CMK (cell line): ENCODE data around the gene RNU1-4.
"Not testable (repeated sequence)": the region's sequence is repeated elsewhere in the genome, so short reads cannot be mapped to it uniquely, and the experiment has no call there.

Experiments
- DNase-seq: peaks from one replicate; pipeline ENCODE4 v3.0.0-alpha.2; 2010; ENCODE audit warnings: low read depth

The RNU1-4 gene

GRCh38 chr1:16740047-16740964 is at the start of gene RNU1-4:
RNU1-4 (plus strand) TSS chr1:16740516.
- DNase-seq = not testable (repeated sequence)

GRCh38 chr1:16690971-16691682 is 49.2 kb upstream of the RNU1-4 start:
- not testable (repeated sequence) for DNase-seq

GRCh38 chr1:16692283-16692682 is 48.0 kb upstream of the RNU1-4 start:
- not testable (repeated sequence) for DNase-seq

- DNase-seq = not testable (repeated sequence)
These were observed 47.4 kb upstream of the RNU1-4 start for GRCh38 chr1:16692717-16693448.

- not testable (repeated sequence) for DNase-seq
These were observed 46.6 kb upstream of the RNU1-4 start for GRCh38 chr1:16693449-16694307.

GRCh38 chr1:16694308-16694702 is 46.0 kb upstream of the RNU1-4 start:
- not testable (repeated sequence) for DNase-seq

- DNase-seq = not testable (repeated sequence)
These were observed 43.7 kb upstream of the RNU1-4 start for GRCh38 chr1:16696507-16697150.

- not testable (repeated sequence) for DNase-seq
These were observed 43.2 kb upstream of the RNU1-4 start for GRCh38 chr1:16697152-16697551.

GRCh38 chr1:16699440-16699839 is 40.9 kb upstream of the RNU1-4 start:
- DNase-seq = not testable (repeated sequence)

GRCh38 chr1:16700138-16700895 is 40.0 kb upstream of the RNU1-4 start:
- DNase-seq = not testable (repeated sequence)

- not testable (repeated sequence) for DNase-seq
These were observed 39.1 kb upstream of the RNU1-4 start for GRCh38 chr1:16701189-16701588.

GRCh38 chr1:16702280-16702679 is 38.0 kb upstream of the RNU1-4 start:
- not testable (repeated sequence) for DNase-seq

- not testable (repeated sequence) for DNase-seq
These were observed 37.2 kb upstream of the RNU1-4 start for GRCh38 chr1:16703141-16703540.

GRCh38 chr1:16703602-16704001 is 36.7 kb upstream of the RNU1-4 start:
- DNase-seq = not testable (repeated sequence)

GRCh38 chr1:16704076-16704475 is 36.2 kb upstream of the RNU1-4 start:
- not testable (repeated sequence) for DNase-seq

- not testable (repeated sequence) for DNase-seq
These were observed 35.7 kb upstream of the RNU1-4 start for GRCh38 chr1:16704502-16705100.

- DNase-seq = not testable (repeated sequence)
These were observed 34.0 kb upstream of the RNU1-4 start for GRCh38 chr1:16706302-16706701.

- DNase-seq = not testable (repeated sequence)
These were observed 32.9 kb upstream of the RNU1-4 start for GRCh38 chr1:16707130-16708093.
